Esophagus muscularis mucosa (tissue), 3 donors: Measurements from ENCODE around the gene SHOC1.

Source experiments
- CTCF ChIP-seq, 3 experiments: fragments of 200-600 bp in 2 of 3; fragments of 450-650 bp in 1 of 3; sonication (generic) in 2 of 3; IDR thresholded peaks; one replicate each; pipeline ENCODE4 v1.5.1; 2017 to 2019; ENCODE audit warnings: antibody characterized with exemption in 3 of 3, mild to moderate bottlenecking in 2 of 3, moderate library complexity in 1 of 3
- POLR2A ChIP-seq: fragments of 450-650 bp; IDR thresholded peaks from one replicate; pipeline ENCODE4 v1.6.1; 2017; ENCODE audit warnings: antibody characterized with exemption, moderate library complexity, mild to moderate bottlenecking, low read depth

- TF ChIP-seq CTCF (IDR thresholded peaks at IDR 0.05) (no peak), POLR2A (no peak)
Measured at GRCh38 chr9:111762556-111762955, 32.2 kb downstream of the SHOC1 start.
